Tracheal epithelial cell (primary cell): Measurements from ENCODE around the gene OSBP. TPM values are rescaled to one million over a fixed set of nuclear protein-coding genes. Genes with fewer than 3 reads are reported as not detected.

ENCODE experiments used
- total RNA-seq: library from RNA; depleted of rRNA; stranded (reverse); fragments of >200 nt; gene quantifications from 2 replicates; pipeline ENCODE4 v1.2.1, GENCODE V29; 2014

The OSBP gene, protein sequence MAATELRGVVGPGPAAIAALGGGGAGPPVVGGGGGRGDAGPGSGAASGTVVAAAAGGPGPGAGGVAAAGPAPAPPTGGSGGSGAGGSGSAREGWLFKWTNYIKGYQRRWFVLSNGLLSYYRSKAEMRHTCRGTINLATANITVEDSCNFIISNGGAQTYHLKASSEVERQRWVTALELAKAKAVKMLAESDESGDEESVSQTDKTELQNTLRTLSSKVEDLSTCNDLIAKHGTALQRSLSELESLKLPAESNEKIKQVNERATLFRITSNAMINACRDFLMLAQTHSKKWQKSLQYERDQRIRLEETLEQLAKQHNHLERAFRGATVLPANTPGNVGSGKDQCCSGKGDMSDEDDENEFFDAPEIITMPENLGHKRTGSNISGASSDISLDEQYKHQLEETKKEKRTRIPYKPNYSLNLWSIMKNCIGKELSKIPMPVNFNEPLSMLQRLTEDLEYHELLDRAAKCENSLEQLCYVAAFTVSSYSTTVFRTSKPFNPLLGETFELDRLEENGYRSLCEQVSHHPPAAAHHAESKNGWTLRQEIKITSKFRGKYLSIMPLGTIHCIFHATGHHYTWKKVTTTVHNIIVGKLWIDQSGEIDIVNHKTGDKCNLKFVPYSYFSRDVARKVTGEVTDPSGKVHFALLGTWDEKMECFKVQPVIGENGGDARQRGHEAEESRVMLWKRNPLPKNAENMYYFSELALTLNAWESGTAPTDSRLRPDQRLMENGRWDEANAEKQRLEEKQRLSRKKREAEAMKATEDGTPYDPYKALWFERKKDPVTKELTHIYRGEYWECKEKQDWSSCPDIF
- total RNA-seq: 26.5 and 27.1 TPM in 2 replicates

DNA sequence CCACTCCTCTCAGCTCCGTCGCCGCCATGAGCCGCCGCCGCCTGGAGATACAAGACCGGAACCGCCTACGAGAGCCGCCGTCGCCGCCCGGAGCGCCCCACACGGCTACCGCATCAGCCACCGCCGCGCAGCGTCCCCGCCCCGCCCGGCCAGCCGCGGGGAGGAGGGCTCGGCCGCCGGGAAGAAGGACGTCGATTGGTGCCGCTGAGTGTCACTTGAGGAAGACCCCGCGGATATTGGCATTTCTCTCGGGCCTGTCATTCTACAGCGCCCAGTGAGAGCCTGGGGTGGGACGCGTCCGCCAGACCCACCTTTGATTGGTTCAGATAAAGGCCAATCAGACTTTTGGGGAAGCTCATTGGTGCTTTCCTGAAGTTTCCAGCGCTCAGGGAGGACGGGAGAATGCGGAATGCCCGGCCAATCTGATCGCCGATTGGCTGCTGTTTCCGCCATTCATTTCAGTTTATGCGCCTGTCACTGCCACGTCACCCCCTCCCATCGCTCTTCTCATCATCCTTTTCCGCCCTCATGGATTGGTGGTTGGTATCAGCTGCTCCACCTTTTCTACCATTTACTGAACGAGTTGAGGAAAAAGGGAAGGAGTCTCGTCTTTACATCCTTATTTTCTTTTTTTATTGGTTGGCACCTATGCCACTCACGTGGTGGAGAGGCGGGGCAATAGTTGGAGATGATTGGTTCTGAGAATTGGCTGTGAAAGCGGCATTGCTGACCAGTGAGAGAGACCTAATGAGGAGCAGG is at the start of gene OSBP:
OSBP (minus strand) TSS at position 138 of the 759 bp plus-strand sequence; CDS start at position 28, 110 bp downstream.

Other genes with a start within 250 kb of the OSBP start
- not detected in 2 replicates for gene OR5A2, start 189.4 kb downstream of the OSBP start, total RNA-seq
- not detected in 2 replicates for gene OR5A1, start 179.3 kb downstream of the OSBP start, total RNA-seq
- not detected in 2 replicates for gene OR4D6, start 158.8 kb downstream of the OSBP start, total RNA-seq
- gene OR4D10, start 142.5 kb downstream of the OSBP start, total RNA-seq: not detected in 2 replicates
- gene OR4D11, start 112.2 kb downstream of the OSBP start, total RNA-seq: not detected in 2 replicates
- not detected in 2 replicates for gene OR4D9, start 104.2 kb downstream of the OSBP start, total RNA-seq
- 4.0 and 7.2 TPM in 2 replicates for gene PATL1, start 53.3 kb upstream of the OSBP start, total RNA-seq
- gene OR10V1, start 98.1 kb upstream of the OSBP start, total RNA-seq: not detected in 2 replicates
- gene STX3, start 139.6 kb upstream of the OSBP start, total RNA-seq: 40.3 and 55.2 TPM in 2 replicates
- 27.7 and 28.0 TPM in 2 replicates for gene MRPL16, start 195.0 kb upstream of the OSBP start, total RNA-seq
- not detected in 2 replicates for gene CBLIF, start 229.7 kb upstream of the OSBP start, total RNA-seq